Anterior cingulate cortex (tissue), 58 donors: ENCODE results near the gene ARHGAP24.

ENCODE experiments used
- DNase-seq, 58 donors: peaks; one replicate each; lab custom pipeline; 2025; lab: John Stamatoyannopoulos, UW

The ARHGAP24 gene

DNA sequence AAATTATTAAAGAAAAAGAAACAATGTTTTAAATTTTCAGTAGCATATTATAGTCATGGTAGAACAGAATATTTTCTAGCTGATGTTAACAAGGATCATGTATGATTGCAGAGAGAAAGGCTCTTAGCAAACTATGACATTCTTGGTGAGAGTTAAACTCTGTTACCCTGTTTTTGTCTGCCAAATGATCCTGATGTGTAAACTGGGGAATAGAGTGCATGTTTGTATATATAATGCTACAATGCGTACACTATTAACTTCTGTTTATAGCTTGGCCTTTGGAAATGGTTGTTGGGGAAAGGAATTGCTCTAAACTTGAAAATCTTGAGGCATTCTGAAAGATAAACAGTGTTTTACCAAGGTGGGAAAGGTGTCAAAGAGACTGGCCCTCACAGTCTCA is 292.7 kb downstream of the ARHGAP24 start:
- DNase-seq: no peak

DNA sequence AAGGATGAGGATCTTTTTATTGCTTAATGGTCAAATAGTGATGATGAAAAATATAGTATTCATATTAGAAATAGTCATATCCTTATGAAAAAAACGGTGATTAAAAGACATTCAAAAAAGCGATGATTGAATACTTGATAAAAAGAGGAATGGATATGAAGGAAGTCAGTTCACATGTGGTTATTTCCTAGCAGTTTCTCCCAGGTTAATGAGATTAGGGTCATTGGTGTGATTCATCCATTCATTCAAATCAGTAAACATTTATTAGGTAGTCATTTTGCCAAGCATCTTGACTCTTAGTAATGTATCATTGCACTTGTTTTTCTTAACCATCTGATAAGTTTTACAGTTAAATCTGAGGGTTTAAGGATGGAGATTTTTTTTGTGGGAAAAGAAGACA is 294.1 kb downstream of the ARHGAP24 start:
- no peak for DNase-seq

DNA sequence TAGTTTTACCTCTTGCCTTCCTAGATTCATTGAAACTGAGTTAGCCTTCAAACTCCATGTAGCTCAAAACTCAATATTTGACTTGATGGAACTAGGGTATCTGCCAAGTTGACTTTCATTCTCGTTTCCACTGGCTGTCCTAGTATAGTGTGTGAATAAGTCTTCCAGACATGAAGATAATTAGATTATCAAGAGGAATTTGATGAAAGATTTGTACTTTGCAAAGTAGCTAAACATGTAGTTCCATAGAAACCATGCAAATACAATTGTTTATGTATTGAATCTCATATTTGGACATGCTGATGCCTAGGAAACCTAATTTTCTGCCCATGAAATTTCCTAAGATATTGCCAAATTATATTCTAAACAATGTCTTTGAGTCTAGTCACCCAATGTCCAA is 297.5 kb downstream of the ARHGAP24 start:
- DNase-seq: no peak

DNA sequence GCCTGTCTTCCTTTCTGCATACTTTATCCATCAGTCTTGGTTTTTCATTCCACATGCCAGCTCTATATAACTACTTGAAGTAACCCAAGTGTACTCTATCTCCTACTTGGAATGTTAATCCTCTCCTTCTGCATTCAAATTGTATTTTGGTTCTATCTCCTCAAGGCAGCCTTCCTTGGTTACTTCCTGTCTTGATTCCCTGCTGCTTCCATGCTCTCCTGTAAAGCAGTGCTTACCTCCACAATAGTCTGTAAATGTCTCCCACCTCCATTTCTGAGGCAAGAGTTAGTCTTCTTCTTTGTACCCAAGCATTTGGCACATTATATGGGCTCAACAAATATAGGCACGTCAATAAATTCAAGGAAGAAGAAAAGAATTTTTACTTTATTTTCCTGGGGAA is 298.4 kb downstream of the ARHGAP24 start:
- no peak for DNase-seq

DNA sequence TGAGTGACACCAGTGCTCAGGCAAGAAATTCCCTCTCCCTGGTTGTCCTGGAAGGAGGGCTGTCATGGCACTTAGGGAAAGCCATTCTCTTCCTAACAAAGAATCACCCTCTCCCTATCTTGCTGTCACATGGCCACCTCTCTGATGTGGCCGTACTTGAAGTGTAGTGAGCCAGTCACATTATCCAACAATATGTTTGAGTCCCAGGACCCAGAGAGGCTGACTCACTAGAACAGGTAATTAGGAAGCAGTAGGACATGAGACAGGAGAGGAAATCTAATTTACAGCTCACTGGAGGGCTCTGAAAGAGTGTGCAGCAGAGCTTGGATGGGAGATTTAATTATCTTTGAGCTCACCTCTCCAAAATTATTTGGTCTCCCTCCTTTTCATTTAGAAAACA is 299.1 kb downstream of the ARHGAP24 start:
- DNase-seq: no peak

DNA sequence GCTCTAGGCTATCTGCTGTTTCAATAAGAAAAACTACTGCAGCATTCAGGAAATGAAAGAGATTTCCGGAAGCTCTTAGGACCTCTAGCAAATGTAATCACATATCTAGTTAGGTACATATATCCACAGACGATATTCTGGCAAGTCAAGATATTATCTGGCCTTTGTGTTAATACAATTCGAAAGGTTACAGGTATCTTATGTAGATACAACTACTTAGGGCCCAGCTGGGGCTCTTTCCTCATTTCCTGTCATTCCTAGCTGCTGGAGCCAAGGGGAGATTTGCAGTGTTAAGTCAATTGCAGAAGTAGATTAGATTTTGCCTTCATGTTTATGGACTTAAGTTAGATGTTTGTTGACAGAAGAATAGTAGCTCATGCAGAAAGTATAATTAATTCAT is 299.5 kb downstream of the ARHGAP24 start:
- no peak for DNase-seq

DNA sequence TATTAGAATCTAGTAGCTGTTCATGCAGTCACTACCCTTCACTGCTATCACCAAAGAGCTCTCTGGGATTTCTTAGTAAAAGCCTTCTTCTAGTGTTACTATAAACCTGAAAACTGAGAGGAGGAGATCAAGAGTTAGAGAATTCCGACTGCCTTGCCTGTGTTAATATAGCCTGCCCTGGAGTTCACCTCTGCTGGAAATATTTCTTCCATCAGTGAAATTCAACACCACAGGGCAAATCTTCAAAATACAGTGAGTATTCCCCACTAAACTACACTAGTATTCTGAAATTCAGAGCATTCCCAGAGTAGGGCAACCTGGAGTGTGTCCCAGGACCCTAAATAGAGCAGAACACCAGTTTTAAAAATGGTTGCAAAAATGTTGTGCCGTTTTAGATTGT is 301.1 kb downstream of the ARHGAP24 start:
- no peak for DNase-seq

DNA sequence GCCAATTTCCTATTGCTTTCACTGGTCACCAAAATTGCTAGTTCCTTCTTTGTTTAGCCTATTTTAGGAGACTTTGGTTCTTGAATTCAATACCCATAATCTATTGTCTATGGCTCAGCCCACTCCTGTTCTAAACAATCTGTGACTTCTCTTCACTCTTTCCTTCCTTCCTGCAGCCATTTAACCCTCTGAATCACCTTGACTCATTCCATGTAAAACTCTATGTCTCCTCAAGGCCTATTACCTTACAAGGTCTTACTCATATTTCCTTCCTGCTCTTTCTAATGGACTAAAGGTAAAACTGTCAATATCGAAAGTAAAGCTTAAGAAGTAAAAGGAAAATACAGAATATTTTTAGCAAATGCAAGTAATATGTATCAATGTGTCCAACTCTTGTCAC is 301.6 kb downstream of the ARHGAP24 start:
- no peak for DNase-seq

- no peak for DNase-seq
These were observed 303.1 kb downstream of the ARHGAP24 start for GRCh38 chr4:85777908-85778631.

DNA sequence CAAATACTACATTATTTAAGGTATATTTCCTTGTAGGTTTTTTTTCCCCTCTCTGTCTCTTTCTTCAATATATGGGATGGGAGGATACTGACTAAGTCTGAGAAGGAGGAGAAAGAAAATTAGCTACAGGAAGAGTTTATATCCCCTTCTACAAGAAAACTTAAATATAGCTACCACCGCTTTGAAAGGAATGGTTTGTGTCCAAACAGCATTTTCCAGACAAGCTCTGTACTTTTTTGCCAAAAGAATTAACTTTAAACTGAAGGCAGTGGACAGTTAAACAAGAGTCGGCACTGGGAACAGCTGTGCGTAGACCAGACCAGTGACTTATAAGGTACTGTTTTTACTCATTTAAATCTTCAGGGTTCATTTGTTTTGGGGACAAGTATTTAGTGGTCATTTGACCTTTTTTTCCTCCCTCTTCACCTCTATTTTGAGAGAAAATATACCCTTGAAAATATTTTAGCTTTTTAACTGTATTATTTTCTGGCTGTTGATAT is 303.7 kb downstream of the ARHGAP24 start:
- no peak for DNase-seq

GRCh38 chr4:85779165-85779564 is 304.2 kb downstream of the ARHGAP24 start:
- DNase-seq: no peak

DNA sequence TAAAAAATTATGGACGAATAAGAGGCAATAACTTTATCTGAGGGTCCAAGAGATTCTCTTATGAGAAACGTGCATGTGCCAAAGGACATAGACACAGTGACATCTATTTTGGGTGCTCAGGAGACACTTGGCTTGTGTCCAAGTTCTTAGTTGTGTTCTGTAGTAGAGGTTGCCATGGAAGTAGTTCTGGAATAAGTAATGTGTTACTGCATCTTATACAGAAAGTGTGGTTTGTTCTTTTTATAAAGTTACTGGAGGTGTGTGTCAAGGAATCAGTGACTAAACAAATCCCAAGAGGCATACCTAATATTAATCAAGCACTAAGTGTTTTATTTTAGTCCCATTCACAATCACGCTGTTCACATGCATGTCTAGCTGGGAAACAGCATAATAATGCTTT is 305.7 kb downstream of the ARHGAP24 start:
- DNase-seq: no peak

DNA sequence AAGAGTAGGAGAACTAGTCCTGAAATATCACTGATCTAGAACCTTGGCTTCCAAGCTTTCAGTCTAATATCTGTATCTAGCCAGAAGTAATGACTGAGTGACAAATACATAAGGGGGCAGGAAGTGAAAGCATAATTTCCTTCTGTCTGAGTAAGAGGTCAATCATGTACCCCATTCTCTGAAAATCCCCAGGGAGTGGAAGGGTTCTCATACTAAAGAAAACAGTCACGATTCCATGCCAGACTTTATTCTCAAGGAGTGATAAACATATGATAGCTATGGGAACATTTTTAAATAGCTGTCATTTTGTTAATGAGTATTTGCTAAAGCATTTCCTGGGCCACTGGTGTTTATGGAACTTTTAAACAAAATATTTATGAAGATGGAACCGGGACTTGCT is 308.5 kb downstream of the ARHGAP24 start:
- DNase-seq: no peak

DNA sequence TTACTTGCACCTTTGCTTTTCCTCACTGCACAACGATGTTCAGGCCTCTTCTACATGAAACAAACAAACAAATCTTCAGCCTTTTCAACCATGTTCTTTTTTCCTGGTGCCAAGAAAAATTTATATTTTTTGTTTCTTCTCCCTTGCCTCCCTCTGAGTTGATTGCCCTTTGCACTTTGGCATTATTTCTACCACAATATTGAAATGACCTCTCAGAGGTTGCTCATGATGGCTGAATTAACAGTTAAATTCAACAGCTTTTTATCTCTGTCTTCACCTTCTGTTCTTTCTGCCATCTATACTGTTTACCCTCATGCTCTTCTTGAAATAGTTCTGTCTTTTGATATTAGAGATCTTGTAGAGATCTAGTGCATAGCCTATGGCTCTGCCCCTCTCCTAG is 308.9 kb downstream of the ARHGAP24 start:
- no peak for DNase-seq

- peak in 6 of 58 donors; percentile 1 to 25 (median 10) for DNase-seq
These were observed 309.4 kb downstream of the ARHGAP24 start for GRCh38 chr4:85784348-85784747.

DNA sequence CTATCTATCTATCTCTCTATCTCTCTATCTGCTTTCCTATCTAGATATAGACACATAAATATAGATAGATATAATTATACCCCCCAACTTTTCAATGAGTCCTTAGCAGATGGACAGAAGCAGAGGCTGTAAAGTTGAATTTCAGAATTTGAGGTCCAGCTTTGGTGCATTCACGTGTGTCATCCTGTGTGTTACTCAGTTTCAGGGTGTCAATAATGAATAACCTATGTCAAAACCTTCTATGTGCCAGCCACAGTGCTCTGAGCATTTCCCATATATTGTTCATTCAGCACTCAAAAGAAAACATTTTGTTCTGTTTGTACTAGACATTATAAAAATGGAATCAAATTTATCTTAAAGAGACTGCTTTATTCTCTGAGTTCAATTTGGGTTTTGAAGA is 310.0 kb downstream of the ARHGAP24 start:
- DNase-seq: no peak

DNA sequence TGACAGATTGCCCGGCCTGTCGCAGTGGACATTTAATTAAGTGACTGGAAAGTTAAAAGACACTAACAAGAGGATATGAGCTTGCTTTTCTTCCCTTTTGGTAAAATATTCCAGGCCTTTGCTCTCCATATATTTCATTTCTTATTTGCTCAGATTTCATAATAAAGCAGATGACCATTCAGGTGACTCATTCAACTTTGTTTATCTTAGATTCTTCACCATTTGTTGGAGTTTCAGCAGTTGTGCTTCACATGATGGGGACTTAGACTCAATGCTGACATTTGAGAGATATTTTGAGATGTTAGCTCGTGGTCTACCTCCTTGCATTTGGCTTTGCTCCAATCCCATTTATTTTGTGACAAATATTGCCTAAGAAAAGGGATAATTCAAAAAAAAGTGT is 312.2 kb downstream of the ARHGAP24 start:
- DNase-seq: no peak

DNA sequence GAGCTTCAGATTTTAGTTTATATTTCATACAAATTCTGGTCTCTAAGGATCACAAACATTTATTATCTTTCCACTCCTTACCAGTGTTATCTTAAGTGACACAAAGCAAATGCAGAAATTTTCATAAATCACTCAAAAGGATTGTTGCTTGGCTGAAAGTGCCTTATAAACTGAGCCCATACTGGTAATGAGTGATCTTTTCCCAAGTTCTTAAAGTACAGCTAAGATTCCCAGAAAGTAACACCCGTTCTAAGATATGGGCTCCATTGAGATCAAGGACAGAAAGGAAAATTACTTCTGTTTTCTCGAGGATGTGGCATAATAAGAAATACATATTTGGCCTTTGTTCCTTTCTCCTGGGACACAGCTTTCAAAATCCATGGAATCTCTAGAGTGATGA is 313.7 kb downstream of the ARHGAP24 start:
- no peak for DNase-seq

- DNase-seq: no peak
These were observed 314.3 kb downstream of the ARHGAP24 start for GRCh38 chr4:85789241-85789640.

DNA sequence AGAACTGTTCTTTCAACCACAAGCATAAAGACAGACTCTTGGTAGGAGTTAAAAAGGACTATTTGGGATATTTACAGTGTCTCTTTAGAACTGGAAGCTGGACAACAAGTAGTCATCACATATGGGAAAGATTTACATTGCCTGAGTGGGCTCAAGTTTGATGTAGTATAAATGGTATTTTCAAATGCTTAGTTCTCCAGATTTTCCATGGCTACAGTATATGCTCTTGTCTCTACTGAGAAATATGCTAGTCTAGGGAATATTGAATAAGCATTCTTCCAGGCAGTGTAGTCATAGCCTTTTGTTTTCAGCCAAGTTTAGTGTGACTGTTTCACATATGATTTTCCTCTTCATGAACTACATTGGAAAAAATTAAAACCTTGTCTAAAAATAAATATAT is 315.6 kb downstream of the ARHGAP24 start:
- DNase-seq: no peak

- no peak for DNase-seq
These were observed 317.7 kb downstream of the ARHGAP24 start for GRCh38 chr4:85792376-85793232.

DNA sequence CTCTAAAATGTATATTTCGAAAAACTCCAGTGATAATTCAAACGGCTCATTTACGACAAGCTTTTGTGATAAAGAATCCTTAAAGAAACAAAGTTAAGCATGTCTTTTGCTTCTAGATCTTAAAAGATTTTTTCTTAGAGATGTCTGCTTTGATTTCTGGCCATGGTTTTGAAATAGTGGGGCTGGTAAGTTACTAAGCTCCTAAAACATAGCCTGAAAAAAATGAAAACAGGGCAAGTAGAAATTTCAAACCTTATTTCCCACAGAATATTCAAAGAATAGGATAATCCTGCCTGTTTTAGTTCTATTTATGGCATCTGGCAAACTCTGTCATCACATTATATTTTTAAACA is 318.3 kb downstream of the ARHGAP24 start:
- DNase-seq: no peak
